Liver (tissue), 9 donors: ENCODE data around the gene NSMCE4A. TPM values are rescaled to one million over a fixed set of nuclear protein-coding genes. Genes with fewer than 3 reads are reported as not detected.

Source experiments
- DNase-seq: peaks from one replicate; pipeline ENCODE4 v3.0.0-alpha.2; 2017; ENCODE audit warnings: low spot score
- H3K27ac ChIP-seq, 2 donors: one replicate each; pipeline ENCODE4 v1.7.0; 2013; ENCODE audit warnings: inconsistent platforms in 2 of 2, low read length in 2 of 2, control low read depth in 1 of 2, low read depth in 1 of 2, mild to moderate bottlenecking in 1 of 2
- H3K27me3 ChIP-seq, 4 donors: one replicate each; pipeline versions ENCODE4 v1.6.1 to v1.7.0; 2013; ENCODE audit warnings: low read length in 3 of 4, inconsistent platforms in 1 of 4, mild to moderate bottlenecking in 1 of 4, moderate library complexity in 1 of 4; ENCODE audit not compliant: control insufficient read depth in 4 of 4, insufficient read depth in 4 of 4
- H3K36me3 ChIP-seq, 4 donors: one replicate each; pipeline versions ENCODE4 v1.6.1 to v1.7.0; 2013; ENCODE audit warnings: low read length in 3 of 4, mild to moderate bottlenecking in 3 of 4, low read depth in 1 of 4, moderate library complexity in 1 of 4; ENCODE audit not compliant: control insufficient read depth in 4 of 4, insufficient read depth in 3 of 4
- H3K4me1 ChIP-seq, 4 donors: one replicate each; pipeline versions ENCODE4 v1.6.1 to v1.7.0; 2013; ENCODE audit warnings: low read length in 3 of 4, mild to moderate bottlenecking in 3 of 4, moderate library complexity in 1 of 4; ENCODE audit not compliant: control insufficient read depth in 4 of 4, insufficient read depth in 4 of 4
- H3K4me3 ChIP-seq, 3 donors: one replicate each; pipeline versions ENCODE4 v1.6.1 to v1.7.0; 2013; ENCODE audit warnings: low read length in 3 of 3, control low read depth in 1 of 3, low read depth in 1 of 3, mild to moderate bottlenecking in 1 of 3
- H3K9ac ChIP-seq, 2 donors: one replicate each; pipeline ENCODE4 v1.7.0; 2013; ENCODE audit warnings: low read length in 2 of 2, mild to moderate bottlenecking in 2 of 2, moderate library complexity in 2 of 2, control low read depth in 1 of 2, low read depth in 1 of 2
- H3K9me3 ChIP-seq, 4 donors: one replicate each; pipeline versions ENCODE4 v1.6.1 to v1.7.0; 2013; ENCODE audit warnings: low read length in 3 of 4; ENCODE audit not compliant: control insufficient read depth in 4 of 4
- CTCF ChIP-seq: fragments of 150-350 bp; IDR thresholded peaks from 2 replicates; pipeline ENCODE4 v1.5.1; 2017; ENCODE audit warnings: improper control_type of control experiment, low read depth, low read length; ENCODE audit not compliant: missing input control
- EGR1 ChIP-seq, 2 donors: IDR thresholded peaks; 2 replicates each; pipeline ENCODE4 v1.6.1; 2016 to 2018; ENCODE audit warnings: antibody characterized with exemption in 2 of 2, low read depth in 2 of 2
- FOXA1 ChIP-seq: IDR thresholded peaks from 2 replicates; pipeline ENCODE4 v1.6.1; 2016; ENCODE audit warnings: antibody characterized with exemption
- FOXA2 ChIP-seq: IDR thresholded peaks from 2 replicates; pipeline ENCODE4 v1.6.1; 2016; ENCODE audit warnings: antibody characterized with exemption
- GABPA ChIP-seq, 2 donors: IDR thresholded peaks in 1 of 2; conservative IDR thresholded peaks in 1 of 2; 2 replicates each; pipeline ENCODE4 v1.6.1; 2016; ENCODE audit warnings: antibody characterized with exemption in 2 of 2, mild to moderate bottlenecking in 1 of 2, moderate library complexity in 1 of 2
- HNF4A ChIP-seq, 2 donors: conservative IDR thresholded peaks; 2 replicates each; pipeline ENCODE4 v1.6.1; 2016; ENCODE audit warnings: antibody characterized with exemption in 2 of 2, mild to moderate bottlenecking in 2 of 2
- JUND ChIP-seq, 2 donors: IDR thresholded peaks; 2 replicates each; pipeline ENCODE4 v1.6.1; 2016; ENCODE audit warnings: antibody characterized with exemption in 2 of 2
- NR2F2 ChIP-seq: IDR thresholded peaks from 2 replicates; pipeline ENCODE4 v1.6.1; 2016; ENCODE audit warnings: antibody characterized with exemption
- RAD21 ChIP-seq, 2 donors: IDR thresholded peaks; 2 replicates each; pipeline ENCODE4 v1.6.1; 2016; ENCODE audit warnings: antibody characterized with exemption in 2 of 2, mild to moderate bottlenecking in 2 of 2
- RXRA ChIP-seq, 2 donors: IDR thresholded peaks; 2 replicates each; pipeline ENCODE4 v1.6.1; 2017 to 2018; ENCODE audit warnings: antibody characterized with exemption in 2 of 2, mild to moderate bottlenecking in 1 of 2
- SP1 ChIP-seq: IDR thresholded peaks from 2 replicates; pipeline ENCODE4 v1.6.1; 2018; ENCODE audit warnings: antibody characterized with exemption, mild to moderate bottlenecking
- TAF1 ChIP-seq: conservative IDR thresholded peaks from 2 replicates; pipeline ENCODE4 v1.6.1; 2016; ENCODE audit warnings: antibody characterized with exemption, mild to moderate bottlenecking
- YY1 ChIP-seq: IDR thresholded peaks from 2 replicates; pipeline ENCODE4 v1.6.1; 2016; ENCODE audit warnings: antibody characterized with exemption, mild to moderate bottlenecking
- ZBTB33 ChIP-seq: IDR thresholded peaks from 2 replicates; pipeline ENCODE4 v1.6.1; 2016; ENCODE audit warnings: antibody characterized with exemption
- WGBS: extraction: QIAGEN DNeasy Blood & Tissue Kit; methylation state at CpG from one replicate; pipeline ENCODE4 v1.1.7; 2013; 5-methylcytosine and 5-hydroxymethylcytosine counted together
- polyA plus RNA-seq, 2 donors: library from polyadenylated mRNA; stranded (reverse) in 1 of 2; unstranded in 1 of 2; fragments of 200-250 nt in 1 of 2; fragments of >200 nt in 1 of 2; fragmentation: Nextera tagmentation in 1 of 2; extraction: Ambion mirVana in 1 of 2; gene quantifications; one replicate each; pipeline versions ENCODE4 v1.2.1 to v1.2.3, GENCODE V29; 2013 to 2015
- total RNA-seq, 2 donors: library from RNA; depleted of rRNA; stranded (reverse); fragments of >200 nt; gene quantifications; one replicate each; pipeline ENCODE4 v1.2.3, GENCODE V29; 2014
- TF ChIP-seq, protein P1 (sequence below): IDR thresholded peaks from 2 replicates; pipeline ENCODE4 v1.6.1; 2016; ENCODE audit warnings: antibody characterized with exemption, mild to moderate bottlenecking
- TF ChIP-seq, protein P2 (sequence below): IDR thresholded peaks from 2 replicates; pipeline ENCODE4 v1.6.1; 2016; ENCODE audit warnings: antibody characterized with exemption
- TF ChIP-seq, protein P3 (sequence below): IDR thresholded peaks from 2 replicates; pipeline ENCODE4 v1.6.1; 2016; ENCODE audit warnings: antibody characterized with exemption
- donor health status: healthy.
- donor health status: healthy.
- donor health status: healthy.
- donor health status: healthy.
- donor health status: healthy.

The NSMCE4A gene
- total and polyA plus RNA-seq, 4 donors, result 16.8 to 46.5 (median 30.8) TPM

DNA sequence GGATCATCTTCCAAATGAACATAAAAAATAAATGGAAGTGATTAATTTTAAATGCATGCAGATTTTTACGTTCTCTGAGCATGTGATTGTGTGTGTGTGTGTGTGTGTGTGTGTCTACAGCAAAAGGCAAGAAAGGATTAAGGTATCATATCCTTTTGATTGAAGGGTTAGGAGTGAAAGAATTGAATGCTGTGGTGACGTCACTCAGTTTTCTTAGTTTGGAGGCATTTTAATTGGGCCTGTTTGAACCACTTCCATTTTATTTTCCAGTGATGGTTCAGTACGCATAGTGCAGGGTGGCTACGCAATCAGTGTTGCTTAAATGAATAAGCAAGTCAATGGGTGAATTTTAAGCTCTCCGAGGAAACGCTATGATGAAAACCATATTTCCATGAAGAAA lies 45.2 kb upstream of the NSMCE4A start:
- TF ChIP-seq CTCF (no peak), ZBTB33 (no peak), NR2F2 (no peak), JUND (IDR thresholded peaks at IDR 0.05) (no peak), EGR1 (IDR thresholded peaks at IDR 0.05; ENCODE audit: low read depth in 2 of 2) (no peak), FOXA2 (no peak), YY1 (no peak), FOXA1 (no peak), RXRA (IDR thresholded peaks at IDR 0.05) (no peak), SP1 (no peak), GABPA (IDR thresholded peaks at IDR 0.05 in 1 of 2, conservative IDR thresholded peaks at IDR 0.05 in 1 of 2) (no peak)
- TF ChIP-seq, protein P1, sequence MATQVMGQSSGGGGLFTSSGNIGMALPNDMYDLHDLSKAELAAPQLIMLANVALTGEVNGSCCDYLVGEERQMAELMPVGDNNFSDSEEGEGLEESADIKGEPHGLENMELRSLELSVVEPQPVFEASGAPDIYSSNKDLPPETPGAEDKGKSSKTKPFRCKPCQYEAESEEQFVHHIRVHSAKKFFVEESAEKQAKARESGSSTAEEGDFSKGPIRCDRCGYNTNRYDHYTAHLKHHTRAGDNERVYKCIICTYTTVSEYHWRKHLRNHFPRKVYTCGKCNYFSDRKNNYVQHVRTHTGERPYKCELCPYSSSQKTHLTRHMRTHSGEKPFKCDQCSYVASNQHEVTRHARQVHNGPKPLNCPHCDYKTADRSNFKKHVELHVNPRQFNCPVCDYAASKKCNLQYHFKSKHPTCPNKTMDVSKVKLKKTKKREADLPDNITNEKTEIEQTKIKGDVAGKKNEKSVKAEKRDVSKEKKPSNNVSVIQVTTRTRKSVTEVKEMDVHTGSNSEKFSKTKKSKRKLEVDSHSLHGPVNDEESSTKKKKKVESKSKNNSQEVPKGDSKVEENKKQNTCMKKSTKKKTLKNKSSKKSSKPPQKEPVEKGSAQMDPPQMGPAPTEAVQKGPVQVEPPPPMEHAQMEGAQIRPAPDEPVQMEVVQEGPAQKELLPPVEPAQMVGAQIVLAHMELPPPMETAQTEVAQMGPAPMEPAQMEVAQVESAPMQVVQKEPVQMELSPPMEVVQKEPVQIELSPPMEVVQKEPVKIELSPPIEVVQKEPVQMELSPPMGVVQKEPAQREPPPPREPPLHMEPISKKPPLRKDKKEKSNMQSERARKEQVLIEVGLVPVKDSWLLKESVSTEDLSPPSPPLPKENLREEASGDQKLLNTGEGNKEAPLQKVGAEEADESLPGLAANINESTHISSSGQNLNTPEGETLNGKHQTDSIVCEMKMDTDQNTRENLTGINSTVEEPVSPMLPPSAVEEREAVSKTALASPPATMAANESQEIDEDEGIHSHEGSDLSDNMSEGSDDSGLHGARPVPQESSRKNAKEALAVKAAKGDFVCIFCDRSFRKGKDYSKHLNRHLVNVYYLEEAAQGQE, result no peak
- TF ChIP-seq, protein P2, sequence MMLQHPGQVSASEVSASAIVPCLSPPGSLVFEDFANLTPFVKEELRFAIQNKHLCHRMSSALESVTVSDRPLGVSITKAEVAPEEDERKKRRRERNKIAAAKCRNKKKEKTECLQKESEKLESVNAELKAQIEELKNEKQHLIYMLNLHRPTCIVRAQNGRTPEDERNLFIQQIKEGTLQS, result no peak
- TF ChIP-seq, protein P3, sequence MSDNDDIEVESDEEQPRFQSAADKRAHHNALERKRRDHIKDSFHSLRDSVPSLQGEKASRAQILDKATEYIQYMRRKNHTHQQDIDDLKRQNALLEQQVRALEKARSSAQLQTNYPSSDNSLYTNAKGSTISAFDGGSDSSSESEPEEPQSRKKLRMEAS, result no peak
- no peaks in the 10 kb centered on the region for H3K36me3 ChIP-seq
- 92% methylated on average over 6 of the region's 6 CpGs for WGBS
- H3K9me3 ChIP-seq, result no peaks in the 10 kb centered on the region
- no peak overlapping the region for H3K9ac ChIP-seq
- peaks cover 0 to 6% (median 5%) of the 10 kb centered on the region in 4 donors for H3K4me1 ChIP-seq
- no peak for DNase-seq
- H3K4me3 ChIP-seq, result no peak overlapping the region
- H3K27me3 ChIP-seq, result no peaks in the 10 kb centered on the region
- no peak overlapping the region for H3K27ac ChIP-seq

DNA sequence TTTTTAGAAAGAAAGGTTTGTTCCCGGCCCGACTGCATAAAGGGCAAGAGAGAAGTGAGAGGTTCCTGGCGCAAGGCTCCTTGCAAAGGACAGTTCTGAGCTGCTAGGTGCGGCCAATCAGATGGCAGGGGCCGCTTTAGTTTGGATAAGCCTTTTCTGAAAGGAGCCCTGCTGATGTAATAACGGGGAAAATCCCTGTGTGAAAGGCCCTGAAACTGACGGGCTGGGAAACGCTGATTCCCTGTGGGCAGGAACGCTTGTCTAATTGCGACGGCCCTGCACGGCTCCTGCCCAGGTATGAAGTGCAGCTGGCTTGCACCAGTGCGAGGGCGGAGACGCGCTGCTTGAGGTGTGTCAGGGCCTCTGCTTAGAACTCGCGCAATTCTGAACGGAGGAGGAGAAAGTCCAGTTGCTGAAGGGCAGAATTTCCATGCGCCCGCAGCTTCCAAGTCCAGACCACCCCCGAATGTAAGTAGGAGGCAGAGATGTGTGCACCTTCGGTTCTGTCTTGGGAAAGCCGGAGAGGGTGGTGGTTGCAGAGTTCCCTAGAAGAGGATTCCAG lies 44.5 kb upstream of the NSMCE4A start:
- H3K4me3 ChIP-seq, result peak overlapping the region in 2 of 3 donors; percentile 19 to 53
- no peaks in the 10 kb centered on the region for H3K9me3 ChIP-seq
- peak; percentile 40 for TF ChIP-seq TAF1
- no peak for TF ChIP-seq CTCF
- peak in 1 of 2 donors; percentile 43 for TF ChIP-seq RAD21 (IDR thresholded peaks at IDR 0.05)
- no peak for TF ChIP-seq YY1
- peak in 1 of 2 donors; percentile 14 for TF ChIP-seq RXRA (IDR thresholded peaks at IDR 0.05)
- TF ChIP-seq, protein P2, result peak; percentile 61
- peak in 1 of 2 donors; percentile 17 for TF ChIP-seq JUND (IDR thresholded peaks at IDR 0.05)
- peak; percentile 39 to 40 for TF ChIP-seq HNF4A (conservative IDR thresholded peaks at IDR 0.05)
- TF ChIP-seq SP1, result peak; percentile 44
- H3K27me3 ChIP-seq, result no peaks in the 10 kb centered on the region
- WGBS, result 41% methylated on average over 24 of the region's 24 CpGs
- H3K27ac ChIP-seq, result peak overlapping the region; percentile 52 to 86
- no peaks in the 10 kb centered on the region for H3K36me3 ChIP-seq
- DNase-seq, result no peak
- H3K9ac ChIP-seq, result peak overlapping the region in 1 of 2 donors; percentile 67
- H3K4me1 ChIP-seq, result peaks cover 0 to 7% (median 6%) of the 10 kb centered on the region in 4 donors
